ENCODE data around the gene ABHD11.

- TF ChIP-seq CTCF (conservative IDR thresholded peaks at IDR 0.05; ENCODE audit: low read depth, low read length) (no peak), USF2 (IDR thresholded peaks at IDR 0.05; ENCODE audit: low read depth, low read length) (no peak), CHD1 (IDR thresholded peaks at IDR 0.05; ENCODE audit: low read depth, low read length) (no peak), RFX5 (IDR thresholded peaks at IDR 0.05; ENCODE audit: low read depth, low read length) (no peak), POLR2A (IDR thresholded peaks at IDR 0.05; ENCODE audit: low read depth, low read length) (no peak)
These were observed 35.9 kb downstream of the ABHD11 start for GRCh38 chr7:73702665-73703064.

Measured in IMR-90 (cell line).